Fibroblast of upper back skin (primary cell): ENCODE measurements around the gene ALK.
A peak's percentile ranks its signal among the peaks of the same experiment; 100 is the strongest.
"Not testable (repeated sequence)": the region's sequence is repeated elsewhere in the genome, so short reads cannot be mapped to it uniquely, and the experiment has no call there.

Source experiments
- DNase-seq: peaks from one replicate; pipeline ENCODE4 v3.0.0-alpha.2; 2013

The ALK gene

DNA sequence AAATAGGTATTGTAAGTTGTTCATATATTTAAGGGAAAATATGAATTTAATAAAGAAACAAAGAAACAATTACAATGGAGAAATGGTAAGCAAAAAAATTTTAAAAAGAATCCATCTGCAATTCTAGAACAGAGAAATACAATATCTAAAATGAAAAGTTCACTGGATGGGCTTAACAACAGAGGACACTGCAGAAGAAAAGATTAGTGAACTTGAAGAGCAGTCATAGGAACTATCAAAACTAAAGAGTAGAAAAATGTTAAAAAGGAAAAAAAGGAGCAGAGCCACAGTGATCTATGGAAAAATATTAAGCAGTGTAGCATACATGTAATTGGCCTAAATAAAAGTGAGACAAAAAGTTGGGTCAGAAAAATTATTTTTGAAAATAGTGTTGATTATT is 83.5 kb downstream of the ALK start:
- no peak for DNase-seq

DNA sequence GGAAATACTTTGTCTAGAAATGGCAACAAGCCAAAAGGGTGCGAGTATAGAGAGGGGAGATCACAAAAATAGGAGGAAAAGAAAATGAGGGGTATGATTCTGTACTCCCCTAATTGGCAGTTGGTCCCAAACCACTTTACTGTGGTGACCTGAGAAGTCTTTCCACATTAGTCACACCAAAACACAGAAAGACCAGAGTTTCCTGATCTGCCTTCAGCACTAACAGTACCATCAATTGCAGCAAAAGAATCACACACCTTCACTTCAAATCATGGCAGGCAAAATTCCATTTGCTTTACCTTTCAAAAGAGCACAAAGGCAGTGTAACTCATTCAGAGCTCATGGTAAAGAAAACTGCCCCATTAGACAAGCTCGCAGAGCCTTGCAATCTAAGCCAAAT is 86.8 kb downstream of the ALK start:
- peak; percentile 65 for DNase-seq

DNA sequence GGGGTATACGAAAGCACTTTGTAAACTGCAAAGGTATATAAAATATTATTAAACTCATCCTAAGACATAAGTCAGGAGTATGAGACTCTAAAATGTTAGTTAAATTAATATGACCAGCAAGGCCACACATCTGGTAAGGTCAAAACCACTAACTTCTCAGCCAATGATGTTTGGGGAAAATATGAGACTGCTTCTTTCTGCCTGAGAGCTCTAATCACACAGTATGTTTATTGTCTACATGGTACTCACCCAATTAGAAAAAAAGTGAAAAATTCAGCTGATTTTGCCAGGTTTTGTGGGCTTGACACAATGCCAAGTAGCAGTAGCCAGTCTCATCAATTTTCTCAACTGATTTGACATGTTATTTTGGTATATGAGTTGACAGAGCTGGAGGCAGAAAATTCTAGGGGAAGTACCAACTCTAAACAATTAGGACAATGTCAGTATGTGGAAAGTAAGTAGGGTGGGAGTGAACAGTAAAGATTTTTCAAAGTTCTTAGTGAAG is 87.3 kb downstream of the ALK start:
- peak; percentile 7 for DNase-seq

DNA sequence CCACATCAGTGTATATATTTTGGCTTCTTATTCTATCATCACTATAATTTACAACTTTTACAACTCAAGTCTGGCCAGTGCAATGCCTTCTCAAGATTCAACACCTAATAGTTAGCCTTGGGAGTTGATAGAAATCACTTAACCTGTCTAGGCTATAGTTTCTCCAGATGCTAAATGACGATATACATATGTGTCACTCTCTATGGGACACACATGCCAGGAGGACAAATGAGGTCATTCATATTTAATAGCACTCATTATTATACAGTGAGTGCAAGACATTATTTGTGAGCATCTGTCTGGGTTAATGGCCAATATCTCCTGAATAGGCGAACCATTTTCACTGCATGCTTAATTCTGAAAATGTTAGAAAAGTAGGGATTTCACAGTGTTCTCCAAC is 89.8 kb downstream of the ALK start:
- DNase-seq: no peak

DNA sequence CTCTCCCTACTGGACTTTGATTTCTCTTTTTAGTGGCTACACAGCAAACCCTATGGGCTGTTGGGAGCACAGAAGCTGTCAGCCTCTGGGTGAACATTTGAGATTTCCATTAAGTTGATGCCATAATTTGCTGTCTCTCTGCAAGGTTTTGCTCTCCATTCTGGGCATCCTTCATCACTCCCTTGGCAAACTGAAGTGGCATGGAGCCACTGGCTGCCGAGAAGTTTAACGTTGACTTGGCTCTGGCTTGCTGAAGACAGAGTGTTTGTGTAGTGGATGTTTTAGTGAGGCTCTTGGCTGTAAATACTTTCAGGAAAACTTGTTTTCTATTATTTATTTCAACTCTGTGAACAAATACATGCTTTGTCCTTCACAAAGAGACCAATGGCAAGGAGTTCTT is 91.5 kb downstream of the ALK start:
- DNase-seq: no peak

DNA sequence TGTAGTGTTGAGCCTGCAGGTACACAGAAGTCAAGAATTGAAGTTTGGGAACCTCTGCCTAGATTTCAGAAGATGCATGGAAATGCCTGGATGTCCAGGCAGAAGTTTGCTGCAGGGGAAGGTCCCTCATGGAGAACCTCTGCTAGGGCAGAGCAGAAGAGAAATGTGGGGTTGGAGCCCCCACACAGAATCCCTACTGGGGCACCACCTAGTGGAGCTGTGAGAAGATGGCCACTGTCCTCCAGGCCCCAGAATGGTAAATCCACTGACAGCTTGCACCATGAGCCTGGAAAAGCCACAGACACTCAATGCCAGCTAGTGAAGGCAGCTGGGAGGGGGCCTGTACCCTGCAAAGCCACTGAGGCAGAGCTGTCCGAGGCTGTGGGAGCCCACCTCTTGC is 97.2 kb downstream of the ALK start:
- not testable (repeated sequence) for DNase-seq

DNA sequence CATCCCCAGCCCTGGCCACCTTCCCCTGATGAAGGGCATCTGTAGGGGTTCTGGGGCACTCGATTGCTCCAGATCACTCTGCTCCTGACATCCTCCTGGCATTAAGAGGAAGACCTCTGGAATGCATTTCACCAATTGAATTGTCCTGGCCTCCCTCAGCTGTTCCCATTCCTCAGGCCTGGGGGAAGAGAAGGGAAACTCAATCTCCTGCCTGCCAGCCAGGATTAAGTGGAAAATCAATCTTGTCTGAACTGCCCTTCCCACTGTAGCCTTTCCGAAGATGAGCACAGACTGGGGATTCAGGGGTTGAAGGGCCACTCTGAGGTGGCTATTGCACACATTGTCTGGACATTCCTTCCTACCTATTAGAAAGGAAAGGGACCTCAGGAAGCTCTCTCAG is 99.8 kb downstream of the ALK start:
- DNase-seq: no peak

DNA sequence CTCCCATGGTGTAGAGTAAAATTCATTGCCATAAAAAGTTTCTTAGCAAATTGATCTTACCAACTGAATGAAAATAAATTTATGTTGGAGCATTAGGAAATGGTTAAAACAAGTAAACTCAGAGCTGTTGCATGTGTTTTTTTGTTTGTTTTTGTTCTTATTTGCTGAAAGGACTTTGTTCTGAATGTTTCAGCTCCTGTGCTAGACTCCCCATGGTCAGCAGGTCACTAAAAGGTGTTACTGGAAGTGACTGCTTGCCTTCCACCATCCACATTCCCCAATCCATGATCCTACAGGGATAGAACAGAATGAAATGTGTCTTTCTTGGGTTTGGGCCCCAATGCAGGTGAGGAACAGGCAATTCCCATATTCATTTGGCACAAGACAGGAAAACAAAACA is 101.8 kb downstream of the ALK start:
- DNase-seq: no peak

DNA sequence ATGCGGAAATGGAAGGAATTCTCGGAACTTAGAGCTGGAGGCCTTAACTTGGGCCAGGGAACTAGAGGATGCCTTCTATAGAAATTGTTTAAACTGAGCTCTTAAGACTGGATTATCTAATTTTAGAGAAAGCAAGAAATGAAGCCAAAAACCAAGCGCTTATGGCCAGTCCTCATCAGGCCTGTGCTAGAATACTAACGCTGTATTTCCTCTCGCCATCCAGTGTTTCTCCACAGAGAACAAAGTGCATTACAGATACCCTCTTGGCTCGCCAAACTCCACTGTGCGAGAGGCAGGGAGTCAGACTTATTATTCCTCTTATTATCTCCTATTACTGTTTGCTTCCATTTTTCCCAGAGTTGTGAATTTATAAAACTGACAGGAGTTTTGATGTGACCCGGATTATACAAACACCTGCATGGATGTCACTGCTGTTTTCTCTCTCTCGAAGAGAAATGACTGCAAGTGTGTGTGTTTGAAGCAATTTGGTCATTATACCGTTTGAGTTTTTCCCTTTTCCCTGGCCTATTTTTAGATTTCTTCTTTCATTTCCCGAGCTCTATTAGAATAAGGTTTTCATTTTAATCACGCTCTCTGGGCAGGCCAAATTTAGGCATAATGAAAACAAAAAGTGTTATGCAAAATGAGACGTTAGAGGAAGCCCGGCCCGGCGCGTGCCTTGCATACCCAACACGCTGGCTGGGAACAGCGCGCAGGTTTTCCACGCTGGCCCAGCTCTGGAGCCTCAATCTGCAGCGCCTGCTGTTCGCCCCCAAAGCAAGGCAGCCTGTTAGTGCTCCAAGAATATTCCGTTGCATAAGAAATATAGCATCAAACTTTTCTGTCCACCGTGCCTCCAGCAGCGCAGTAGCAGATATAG is 103.3 kb downstream of the ALK start:
- DNase-seq: no peak

DNA sequence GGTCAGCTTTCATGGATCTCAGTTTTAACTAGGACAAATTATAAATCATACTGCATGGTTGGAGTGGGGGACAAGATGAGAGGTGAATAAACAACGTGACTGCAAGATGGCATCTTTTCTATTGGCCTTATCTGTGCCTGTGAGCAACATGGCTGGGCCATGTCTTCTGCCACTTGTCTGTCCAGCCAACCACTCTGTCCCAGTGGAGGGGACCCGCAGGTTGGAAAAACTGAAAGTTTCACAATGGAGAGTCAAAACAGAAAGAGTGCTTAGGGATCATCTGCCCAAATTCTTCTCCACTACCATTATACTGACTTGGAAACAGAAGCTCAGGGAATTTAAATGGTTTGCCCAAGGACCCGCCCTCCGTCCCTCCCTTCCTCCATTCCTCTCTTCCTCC is 104.1 kb downstream of the ALK start:
- no peak for DNase-seq

DNA sequence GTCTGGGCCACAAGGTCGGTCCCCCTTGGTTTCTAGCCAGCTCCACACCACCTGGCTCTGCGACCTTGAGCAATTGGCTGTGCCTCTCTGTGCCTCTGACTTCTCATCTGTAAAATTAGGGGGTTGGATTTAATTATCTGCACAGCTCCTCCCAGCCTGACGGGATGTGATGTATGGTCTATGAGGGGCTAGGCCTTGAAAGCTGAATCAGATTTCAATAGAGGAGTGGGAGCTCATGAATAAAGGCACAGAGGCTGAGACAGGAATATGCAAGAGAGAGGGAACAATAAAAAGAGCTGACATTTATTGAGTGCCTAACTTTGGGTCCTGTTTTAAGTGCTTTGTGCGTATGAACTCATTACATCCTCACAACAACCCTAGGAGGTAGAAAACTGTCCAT is 104.7 kb downstream of the ALK start:
- no peak for DNase-seq

DNA sequence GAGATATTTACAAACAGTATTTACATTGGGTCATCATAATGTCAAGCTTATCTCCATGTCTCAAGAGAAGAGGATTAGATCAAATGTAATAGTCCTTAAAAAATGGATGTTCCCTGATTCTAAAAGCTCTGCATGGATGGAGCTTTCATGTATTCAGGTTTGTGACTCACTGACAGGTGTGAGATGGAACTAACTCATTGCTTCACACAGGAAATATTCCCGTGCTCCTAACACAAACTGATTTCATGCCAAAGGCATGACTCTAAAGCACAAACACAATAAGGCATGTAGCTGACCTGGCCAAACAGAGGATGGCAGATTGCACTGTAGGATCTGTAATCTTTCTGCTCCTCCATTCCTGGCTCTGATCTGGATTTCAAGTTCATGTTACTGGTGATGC is 110.0 kb downstream of the ALK start:
- peak; percentile 28 for DNase-seq

DNA sequence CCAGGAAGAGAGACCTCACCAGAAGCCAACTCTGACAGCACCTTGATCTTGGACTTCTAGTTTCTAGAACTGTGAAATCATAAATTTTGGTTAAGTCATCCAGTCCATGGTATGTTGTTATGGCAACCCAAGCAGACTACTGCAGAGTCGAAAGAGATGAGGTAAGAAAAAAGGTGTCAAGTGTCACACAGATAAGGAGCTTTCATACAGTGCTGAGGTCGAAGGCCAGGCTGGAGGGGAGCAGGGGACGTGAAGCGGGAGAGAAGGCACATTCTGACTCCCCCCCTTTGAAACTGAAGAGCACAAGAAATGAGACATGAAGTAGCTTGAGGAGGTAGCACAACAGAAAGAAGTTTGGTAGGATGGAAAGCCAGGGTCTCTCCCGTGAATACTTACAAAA is 110.4 kb downstream of the ALK start:
- DNase-seq: no peak

DNA sequence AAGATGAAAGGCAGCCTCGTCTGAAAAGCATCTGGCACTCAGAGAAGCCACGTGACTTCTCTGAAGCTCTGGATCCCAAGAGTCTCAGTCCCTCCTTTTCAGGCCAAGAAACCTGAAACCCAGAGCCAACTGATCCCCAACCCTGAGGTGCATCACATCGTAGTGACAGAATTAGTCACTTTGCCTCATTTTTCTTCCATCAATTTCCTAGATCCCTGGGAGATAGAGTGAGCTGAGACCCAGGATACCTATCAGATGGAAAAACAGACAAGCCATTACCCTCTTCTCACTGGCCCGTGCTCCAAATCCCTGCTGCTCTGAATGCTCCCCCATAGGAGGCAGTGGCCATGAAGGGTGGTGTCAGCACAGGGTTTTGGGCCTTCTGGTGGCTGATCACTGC is 113.1 kb downstream of the ALK start:
- DNase-seq: no peak

DNA sequence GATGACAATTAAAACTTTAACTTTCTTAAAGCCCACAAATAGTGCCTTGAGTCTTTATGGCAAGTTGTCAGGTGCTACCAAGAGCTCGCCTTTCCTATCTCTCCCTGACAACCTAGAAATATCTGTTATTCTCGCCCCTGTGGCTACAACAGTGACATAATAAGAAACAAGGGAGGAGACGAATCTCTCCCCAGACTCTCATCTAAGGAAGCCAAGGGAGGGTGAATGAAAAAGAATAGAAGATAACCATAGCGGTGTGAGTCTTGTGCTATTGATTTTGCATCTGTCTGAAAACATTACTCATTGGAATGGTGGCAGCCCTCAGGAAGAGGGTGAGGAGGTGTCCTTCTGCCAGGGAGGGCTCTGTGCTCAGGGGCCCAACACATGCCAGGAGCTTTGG is 114.3 kb downstream of the ALK start:
- DNase-seq: no peak

DNA sequence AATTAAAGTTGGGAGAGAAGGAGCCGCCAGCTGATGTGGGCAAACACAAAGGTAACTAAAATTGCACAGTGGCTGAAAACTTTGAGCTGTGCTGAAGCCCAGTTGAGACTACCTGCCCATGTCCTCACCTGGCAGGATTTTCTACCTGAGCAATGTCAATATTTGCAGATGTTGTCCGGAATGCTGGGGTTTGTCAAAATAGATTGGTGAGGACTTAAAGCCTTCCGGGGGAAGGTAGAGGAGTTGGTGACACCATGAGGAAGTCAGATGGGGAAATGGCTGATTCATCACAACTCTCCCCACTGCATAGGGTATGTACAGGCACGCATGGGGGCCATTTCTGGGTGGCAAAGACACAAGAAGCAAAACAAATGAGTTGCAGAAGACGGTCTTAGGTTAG is 114.9 kb downstream of the ALK start:
- no peak for DNase-seq

DNA sequence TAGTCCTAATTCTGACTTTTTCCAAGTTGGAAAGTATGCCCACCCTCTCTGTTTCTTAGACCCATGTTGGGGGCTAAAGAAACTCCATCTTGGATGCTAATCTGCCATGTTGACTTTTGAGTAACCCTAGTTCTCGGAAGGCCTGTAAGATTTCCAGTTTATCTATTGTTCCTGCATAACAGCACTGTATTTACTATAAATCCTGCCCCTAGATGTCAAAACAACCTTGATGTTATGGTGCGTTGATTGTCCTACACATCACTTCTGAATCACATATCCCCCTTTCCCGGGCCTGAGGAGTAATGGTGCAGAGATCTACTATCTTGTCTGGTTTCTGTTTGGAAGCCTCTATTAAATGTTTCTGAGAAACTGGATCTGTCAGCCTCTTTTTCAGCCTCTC is 116.7 kb downstream of the ALK start:
- DNase-seq: no peak

DNA sequence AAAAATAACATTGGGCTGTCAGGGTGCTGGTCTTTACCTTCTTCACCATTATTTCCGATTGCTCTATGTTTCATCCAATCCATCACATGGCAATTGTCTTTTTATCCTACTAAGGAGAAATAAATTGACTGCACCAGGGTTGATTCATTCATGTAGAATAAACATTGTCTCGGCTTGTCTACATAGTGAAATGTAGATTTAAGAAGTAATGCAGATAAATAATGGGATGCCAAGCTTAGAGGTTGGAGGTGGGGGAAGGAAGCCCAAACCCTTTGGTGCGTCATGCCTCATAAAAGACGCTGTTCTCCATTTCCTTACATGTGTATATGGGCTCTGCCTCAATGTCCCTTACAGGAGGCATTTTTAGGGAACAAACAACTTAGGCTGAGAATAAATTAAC is 117.8 kb downstream of the ALK start:
- no peak for DNase-seq

DNA sequence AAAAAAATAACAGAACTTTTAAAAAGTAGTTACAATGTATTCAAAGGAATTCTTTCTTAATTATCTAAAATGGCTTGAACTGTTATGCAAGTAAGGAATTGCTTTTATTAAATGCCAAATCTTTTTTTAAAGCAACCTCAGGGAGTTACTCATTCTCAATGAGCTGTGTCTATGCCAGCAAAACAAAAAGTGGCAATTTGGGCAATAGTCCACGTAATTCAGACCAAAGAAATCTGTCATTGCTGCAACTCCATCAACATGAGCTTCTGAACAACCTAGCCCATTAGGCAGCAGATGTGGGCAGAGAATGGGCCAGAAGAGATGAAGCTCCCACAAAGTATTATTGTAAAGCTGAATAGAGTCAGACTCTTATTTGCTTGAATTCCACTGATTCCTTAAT is 118.4 kb downstream of the ALK start:
- DNase-seq: peak; percentile 47

DNA sequence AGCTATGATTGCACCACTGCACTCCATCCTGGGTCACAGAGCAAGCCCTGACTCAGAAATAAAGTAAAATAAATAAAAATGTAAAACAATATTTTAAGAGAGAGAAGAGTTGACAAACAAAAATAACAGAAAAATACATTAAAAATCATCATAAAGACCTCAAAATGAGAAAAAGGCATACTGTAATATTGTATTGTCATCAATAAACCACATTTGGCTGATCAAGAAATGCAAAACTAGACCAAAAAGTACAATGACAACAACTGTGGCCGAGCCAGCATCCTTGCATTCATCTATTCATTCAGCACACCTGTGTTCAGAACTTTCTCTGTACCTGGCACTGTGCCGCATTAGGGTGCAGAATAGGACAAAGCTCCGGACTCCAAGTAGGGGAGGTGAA is 121.8 kb downstream of the ALK start:
- no peak for DNase-seq

DNA sequence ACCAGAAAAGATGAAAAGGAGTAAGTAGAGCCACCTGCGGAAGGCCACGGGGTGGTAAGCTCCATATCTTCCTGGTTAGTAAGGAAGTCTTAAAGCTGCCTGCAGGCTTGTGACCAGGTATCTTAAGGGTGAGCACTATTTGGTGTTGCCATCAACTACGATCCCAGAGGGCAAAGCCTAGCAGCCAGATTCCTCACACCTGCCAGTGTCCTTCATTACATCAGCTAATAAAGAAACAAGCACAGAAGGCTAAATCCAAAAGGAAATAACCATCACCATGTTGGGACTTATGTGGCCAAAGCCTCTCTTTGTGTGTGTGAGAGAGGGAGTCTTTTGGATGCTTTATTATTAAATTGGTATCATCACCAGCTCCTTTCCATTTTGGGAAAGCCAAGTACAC is 123.5 kb downstream of the ALK start:
- no peak for DNase-seq

DNA sequence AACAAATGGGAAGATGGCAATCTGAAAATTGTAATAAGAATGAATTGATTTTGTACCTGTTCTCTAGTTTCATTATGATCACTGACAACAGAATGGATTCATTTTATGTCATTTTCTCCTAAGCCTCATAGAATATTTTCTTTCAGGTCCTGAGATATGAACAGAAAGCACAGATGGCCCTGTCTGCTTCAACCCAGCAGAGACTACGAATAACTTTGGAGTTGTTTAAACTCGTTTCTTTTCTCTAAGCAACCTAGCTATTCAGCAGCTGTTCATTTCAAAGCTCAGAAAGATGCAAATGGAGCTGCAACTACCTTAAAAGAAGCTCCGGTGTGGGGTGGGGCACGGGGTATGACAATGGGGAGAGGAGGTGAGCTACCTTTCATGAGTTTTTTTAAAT is 124.9 kb downstream of the ALK start:
- no peak for DNase-seq

DNA sequence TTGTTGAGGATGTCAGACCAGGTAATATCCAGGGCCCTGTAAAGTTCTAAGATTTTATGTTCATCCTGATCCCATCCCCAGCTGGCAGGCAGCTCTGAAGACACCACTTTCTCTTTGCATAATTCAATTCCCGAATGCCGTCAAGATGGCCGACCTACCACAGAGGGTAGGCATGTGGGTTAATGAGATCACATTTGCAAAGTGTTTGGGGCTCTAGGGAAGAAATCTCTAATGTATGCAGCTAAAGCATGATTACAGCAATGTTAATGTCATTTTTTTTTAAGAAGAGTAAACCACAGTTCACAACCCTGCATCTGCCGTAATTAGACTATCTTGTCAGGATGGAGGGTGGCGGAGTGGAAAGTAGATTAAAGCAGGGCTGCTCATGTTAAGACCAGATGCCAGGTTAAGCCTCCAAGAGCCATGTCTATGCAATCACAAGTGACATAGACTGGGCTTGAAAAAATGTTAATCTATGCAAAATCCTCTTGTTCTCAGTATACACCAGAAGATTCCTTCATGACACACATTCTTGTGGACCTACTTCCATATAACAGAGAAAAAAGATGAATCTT is 131.4 kb downstream of the ALK start:
- DNase-seq: no peak
